PC-9 (cell line): Measurements from ENCODE around the gene CHMP1B. TPM values are rescaled to one million over a fixed set of nuclear protein-coding genes. Genes with fewer than 3 reads are reported as not detected.

Experiments
- BruUV-seq: library from RNA; stranded (reverse); fragments of 400-500 nt; replicated peaks from 2 replicates; lab custom pipeline; 2021; lab: Mats Ljungman, UMichigan
- CTCF ChIA-PET: fragments of 300-600 bp; sonication (Branson Sonifier 250); formaldehyde crosslinking; loops from one replicate; lab custom pipeline; 2022; ENCODE audit warnings: antibody characterized with exemption; lab: Charles Lee
- POLR2A ChIA-PET: fragments of 300-600 bp; sonication (Branson Sonifier 250); formaldehyde crosslinking; loops from one replicate; lab custom pipeline; 2022; ENCODE audit warnings: antibody characterized with exemption; ENCODE audit not compliant: unreplicated experiment; lab: Charles Lee
- DNase-seq, 2 experiments: peaks; one replicate each; pipeline versions ENCODE4 v3.0.0 to v3.0.0-alpha.2; 2015 to 2022; ENCODE audit warnings: mixed read lengths in 1 of 2
- H2AFZ ChIP-seq: fragments of 200-600 bp; sonication (generic); 2 replicates; pipeline ENCODE4 v1.8.1; 2017; ENCODE audit warnings: antibody characterized with exemption
- H3F3A ChIP-seq: fragments of 200-600 bp; sonication (generic); 2 replicates; pipeline ENCODE4 v1.8.1; 2017; ENCODE audit warnings: antibody characterized with exemption, mild to moderate bottlenecking, low read depth; ENCODE audit not compliant: insufficient read depth
- H3K27ac ChIP-seq: fragments of 200-600 bp; sonication (generic); 2 replicates; pipeline ENCODE4 v1.6.1; 2016; ENCODE audit warnings: mixed run types
- H3K27me3 ChIP-seq: fragments of 200-600 bp; sonication (generic); 2 replicates; pipeline ENCODE4 v1.6.1; 2016; ENCODE audit warnings: low read depth, mixed run types; ENCODE audit not compliant: insufficient read depth
- H3K36me3 ChIP-seq: fragments of 200-600 bp; sonication (generic); 2 replicates; pipeline ENCODE4 v1.6.1; 2016; ENCODE audit warnings: low read depth, mixed run types
- H3K4me1 ChIP-seq: fragments of 200-600 bp; sonication (generic); replicated peaks from 2 replicates; pipeline ENCODE4 v1.6.1; 2016; ENCODE audit warnings: mixed run types; ENCODE audit not compliant: insufficient read depth
- H3K4me2 ChIP-seq: fragments of 200-600 bp; sonication (generic); 2 replicates; pipeline ENCODE4 v1.6.1; 2017; ENCODE audit warnings: mixed run types
- H3K4me3 ChIP-seq: fragments of 200-600 bp; sonication (generic); 2 replicates; pipeline ENCODE4 v1.6.1; 2016; ENCODE audit warnings: mixed run types
- H3K79me2 ChIP-seq: fragments of 200-600 bp; sonication (generic); 2 replicates; pipeline ENCODE4 v1.6.1; 2017; ENCODE audit warnings: low read depth, mixed run types
- H3K9me2 ChIP-seq: fragments of 200-600 bp; sonication (generic); 2 replicates; pipeline ENCODE4 v1.8.1; 2017; ENCODE audit warnings: mild to moderate bottlenecking; ENCODE audit not compliant: insufficient read depth
- H3K9me3 ChIP-seq: fragments of 200-600 bp; sonication (generic); 2 replicates; pipeline ENCODE4 v1.8.1; 2016; ENCODE audit warnings: low read depth; ENCODE audit not compliant: insufficient read depth
- H4K20me1 ChIP-seq: fragments of 200-600 bp; sonication (generic); 2 replicates; pipeline ENCODE4 v1.8.1; 2017; ENCODE audit not compliant: insufficient read depth
- CTCF ChIP-seq: fragments of 200-600 bp; sonication (generic); conservative IDR thresholded peaks from 2 replicates; pipeline ENCODE4 v1.6.1; 2017; ENCODE audit warnings: mixed run types, antibody characterized with exemption, mild to moderate bottlenecking, moderate library complexity
- EZH2 ChIP-seq: fragments of 200-600 bp; sonication (generic); IDR thresholded peaks from 2 replicates; pipeline ENCODE4 v1.8.0; 2017; ENCODE audit warnings: antibody characterized with exemption, low read depth
- intact Hi-C: fragments of 100-400 bp; cut with micrococcal nuclease; formaldehyde crosslinking; loops from one replicate; pipeline ENCODE4 v1.10.0; 2022; ENCODE audit not compliant: unreplicated experiment
- total RNA-seq: library from RNA; stranded (reverse); gene quantifications from 2 replicates; pipeline ENCODE4 v1.2.3, GENCODE V29; 2021

Gene CHMP1B
- total RNA-seq, 1 experiment from 2014 or later, result 68.0 TPM

GRCh38 chr18:11868230-11868629, 17.0 kb downstream of the CHMP1B start:
- Histone ChIP-seq H3K79me2 (no peaks in the 10 kb centered on the region), H3K27me3 (no peaks in the 10 kb centered on the region), H3K4me1 (no peaks in the 10 kb centered on the region), H3K4me3 (no peak overlapping the region), H3K36me3 (no peaks in the 10 kb centered on the region), H3F3A (no peaks in the 10 kb centered on the region; the same call in 1 of the 2 replicates), H3K9me2 (no peaks in the 10 kb centered on the region), H3K27ac (no peak overlapping the region), H4K20me1 (no peaks in the 10 kb centered on the region), H3K9me3 (no peaks in the 10 kb centered on the region), H2AFZ (no peak overlapping the region), H3K4me2 (no peak overlapping the region)
- TF ChIP-seq EZH2 (no peak), CTCF (no peak)
- CTCF ChIA-PET, result interaction anchor here (0.7 kb wide), 1 partner anchor 327 kb away, joined by 4 read pairs; no protein-coding TSS in a partner anchor
- no TSS peak for BruUV-seq
- DNase-seq, result no peak
- intact Hi-C loops, result no loop called here
- POLR2A ChIA-PET, result interaction anchor here (0.7 kb wide), 1 partner anchor 18 kb away, joined by 11 read pairs; no protein-coding TSS in a partner anchor

GRCh38 chr18:11871501-11871900, 20.3 kb downstream of the CHMP1B start:
- Histone ChIP-seq H3K4me3 (no peak overlapping the region), H4K20me1 (no peaks in the 10 kb centered on the region), H3K9me3 (no peaks in the 10 kb centered on the region), H3K36me3 (no peaks in the 10 kb centered on the region), H3K9me2 (no peaks in the 10 kb centered on the region), H3K4me1 (no peaks in the 10 kb centered on the region), H3K79me2 (no peaks in the 10 kb centered on the region), H3K27me3 (no peaks in the 10 kb centered on the region), H3F3A (no peaks in the 10 kb centered on the region; the same call in 1 of the 2 replicates), H3K4me2 (no peak overlapping the region), H3K27ac (no peak overlapping the region), H2AFZ (no peak overlapping the region)
- TF ChIP-seq CTCF (no peak), EZH2 (no peak)
- POLR2A ChIA-PET, result interaction anchor here (0.6 kb wide), 1 partner anchor 12 kb away, joined by 7 read pairs; no protein-coding TSS in a partner anchor
- CTCF ChIA-PET, result interaction anchor here (0.8 kb wide), 2 partner anchors 124 to 140 kb away, joined by 3 to 5 read pairs; no protein-coding TSS in a partner anchor
- DNase-seq, result no peak
- intact Hi-C loops, result loop anchor here (10.0 kb wide), 1 partner anchor 317 kb away; no protein-coding TSS in a partner anchor
- no TSS peak for BruUV-seq

- Histone ChIP-seq H3K27me3 (no peaks in the 10 kb centered on the region), H3K4me3 (no peak overlapping the region), H3F3A (no peaks in the 10 kb centered on the region; the same call in 1 of the 2 replicates), H2AFZ (no peak overlapping the region), H3K9me3 (no peaks in the 10 kb centered on the region), H3K36me3 (no peaks in the 10 kb centered on the region), H3K79me2 (no peaks in the 10 kb centered on the region), H3K9me2 (no peaks in the 10 kb centered on the region), H3K4me2 (no peak overlapping the region), H3K4me1 (no peaks in the 10 kb centered on the region), H4K20me1 (no peaks in the 10 kb centered on the region), H3K27ac (no peak overlapping the region)
- TF ChIP-seq CTCF, result peak; percentile 75
- no peak for TF ChIP-seq EZH2
- DNase-seq, result peak in 1 of 2 experiments; percentile 41
- POLR2A ChIA-PET, result no interaction called here
- intact Hi-C loops, result loop anchor here (1.0 to 10.0 kb wide), 5 partner anchors 12 to 318 kb away; no protein-coding TSS in a partner anchor
- no TSS peak for BruUV-seq
- CTCF ChIA-PET, result no interaction called here
Observed at GRCh38 chr18:11872479-11873136, 21.4 kb downstream of the CHMP1B start.
